Gastrocnemius medialis (tissue), 4 donors: ENCODE results near the gene RETN. TPM values are rescaled to one million over a fixed set of nuclear protein-coding genes. Genes with fewer than 3 reads are reported as not detected.

Experiments
- ATAC-seq, 2 donors: fragments of 150-250 bp; one replicate each; pipeline ENCODE4 v1.9.1; 2016
- DNase-seq, 2 donors: peaks; one replicate each; pipeline ENCODE4 v3.0.0-alpha.2; 2019
- H3K27ac ChIP-seq, 4 donors: fragments of 200-600 bp; sonication (generic); 1 replicate in 1 of 4; 2 replicates in 3 of 4; pipeline ENCODE4 v1.5.1; 2016 to 2018; ENCODE audit warnings: mild to moderate bottlenecking in 2 of 4, moderate library complexity in 1 of 4
- H3K27me3 ChIP-seq, 3 donors: fragments of 200-600 bp; sonication (generic) in 2 of 3; 1 replicate in 1 of 3; 2 replicates in 2 of 3; pipeline versions ENCODE4 v1.5.1 to v1.6.0; 2016 to 2019; ENCODE audit warnings: mild to moderate bottlenecking in 1 of 3, moderate library complexity in 1 of 3
- H3K36me3 ChIP-seq, 2 donors: fragments of 200-600 bp; sonication (generic) in 1 of 2; one replicate each; pipeline ENCODE4 v1.5.1; 2017 to 2018
- H3K4me1 ChIP-seq, 2 donors: fragments of 200-600 bp; sonication (generic) in 1 of 2; one replicate each; pipeline ENCODE4 v1.5.1; 2016 to 2017; ENCODE audit warnings: mild to moderate bottlenecking in 2 of 2
- H3K4me3 ChIP-seq, 4 donors: fragments of 200-600 bp; sonication (generic) in 3 of 4; 1 replicate in 1 of 4; 2 replicates in 3 of 4; pipeline ENCODE4 v1.5.1; 2016 to 2019; ENCODE audit warnings: mild to moderate bottlenecking in 2 of 4
- H3K9me3 ChIP-seq, 3 donors: fragments of 200-600 bp; sonication (generic) in 2 of 3; 1 replicate in 1 of 3; 2 replicates in 2 of 3; pipeline ENCODE4 v1.5.1; 2016 to 2019
- POLR2A ChIP-seq, 2 donors: fragments of 450-650 bp; IDR thresholded peaks; one replicate each; pipeline ENCODE4 v1.6.1; 2017; ENCODE audit warnings: antibody characterized with exemption in 2 of 2, mild to moderate bottlenecking in 2 of 2, moderate library complexity in 2 of 2
- in situ Hi-C, 4 donors: fragments of 200-750 bp; cut with MboI; loops; one replicate each; pipeline versions ENCODE4 v1.15.0 to v1.8.0; 2017; ENCODE audit warnings: low sequenced_read_pairs in 4 of 4
- intact Hi-C: fragments of 100-400 bp; cut with DNase I; formaldehyde crosslinking; loops from one replicate; pipeline ENCODE4 v1.15.1; 2023; ENCODE audit warnings: low total_unique reads
- total RNA-seq, 4 donors: library from RNA; depleted of rRNA; stranded (reverse); fragments of >200 nt; gene quantifications; one replicate each; pipeline versions ENCODE4 v1.1.0 to v1.2.3, GENCODE V29; 2016
- TF ChIP-seq, protein P1 (sequence below), 5 experiments: fragments of 450-650 bp in 3 of 5; fragments of 200-600 bp in 2 of 5; sonication (generic) in 2 of 5; IDR thresholded peaks in 4 of 5; conservative IDR thresholded peaks in 1 of 5; 1 replicate in 4 of 5; 2 replicates in 1 of 5; pipeline ENCODE4 v1.5.1; 2016 to 2019; ENCODE audit warnings: antibody characterized with exemption in 5 of 5, mild to moderate bottlenecking in 3 of 5, moderate library complexity in 3 of 5

The RETN gene
- total RNA-seq, 4 donors from 2014 or later, result 1.2 TPM; not detected in 3

DNA sequence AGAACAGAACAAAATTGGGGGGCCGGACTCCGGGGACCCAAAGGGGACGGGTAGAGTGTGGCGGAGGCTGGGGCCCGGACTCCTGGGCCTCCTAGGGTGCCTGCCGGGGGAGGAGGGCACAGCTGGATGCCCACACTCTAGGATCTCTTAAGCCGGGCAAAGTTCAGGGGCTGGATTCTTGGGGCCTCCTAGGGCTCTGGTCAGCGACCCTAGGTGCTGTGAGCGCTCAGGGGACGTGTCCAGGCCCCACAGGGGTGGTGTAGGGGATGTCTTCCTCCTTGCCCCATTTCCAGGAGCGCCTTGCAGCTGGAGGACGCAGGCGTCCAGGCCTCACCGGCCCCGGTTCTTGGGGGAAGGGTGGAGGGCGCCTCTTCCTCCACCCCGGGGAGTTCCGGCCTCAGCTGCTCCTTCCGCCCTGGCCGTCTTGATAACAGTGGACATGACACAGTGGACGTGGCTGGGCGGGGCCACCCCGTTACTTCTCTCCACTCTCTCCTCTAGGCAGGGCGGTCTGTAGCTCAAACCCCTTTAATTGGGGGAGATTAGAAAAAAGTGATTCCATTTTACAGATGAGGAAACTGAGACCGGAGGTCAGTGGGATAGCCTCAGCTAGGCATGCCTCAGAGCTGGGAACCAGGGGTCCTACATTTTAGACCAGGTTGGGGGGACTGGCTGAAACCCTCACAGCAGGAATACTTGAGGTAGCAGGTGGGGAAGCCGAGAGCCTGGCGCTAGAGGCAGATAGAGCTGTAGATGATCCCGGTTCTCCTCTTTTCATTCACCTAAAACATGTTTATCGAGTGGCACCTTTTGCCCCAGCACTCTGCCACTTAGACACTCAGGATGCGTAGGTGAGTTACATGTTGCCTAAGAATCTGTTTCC lies 31.2 kb upstream of the RETN start:
- ATAC-seq (no peak), DNase-seq (no peak)
- TF ChIP-seq, protein P1, sequence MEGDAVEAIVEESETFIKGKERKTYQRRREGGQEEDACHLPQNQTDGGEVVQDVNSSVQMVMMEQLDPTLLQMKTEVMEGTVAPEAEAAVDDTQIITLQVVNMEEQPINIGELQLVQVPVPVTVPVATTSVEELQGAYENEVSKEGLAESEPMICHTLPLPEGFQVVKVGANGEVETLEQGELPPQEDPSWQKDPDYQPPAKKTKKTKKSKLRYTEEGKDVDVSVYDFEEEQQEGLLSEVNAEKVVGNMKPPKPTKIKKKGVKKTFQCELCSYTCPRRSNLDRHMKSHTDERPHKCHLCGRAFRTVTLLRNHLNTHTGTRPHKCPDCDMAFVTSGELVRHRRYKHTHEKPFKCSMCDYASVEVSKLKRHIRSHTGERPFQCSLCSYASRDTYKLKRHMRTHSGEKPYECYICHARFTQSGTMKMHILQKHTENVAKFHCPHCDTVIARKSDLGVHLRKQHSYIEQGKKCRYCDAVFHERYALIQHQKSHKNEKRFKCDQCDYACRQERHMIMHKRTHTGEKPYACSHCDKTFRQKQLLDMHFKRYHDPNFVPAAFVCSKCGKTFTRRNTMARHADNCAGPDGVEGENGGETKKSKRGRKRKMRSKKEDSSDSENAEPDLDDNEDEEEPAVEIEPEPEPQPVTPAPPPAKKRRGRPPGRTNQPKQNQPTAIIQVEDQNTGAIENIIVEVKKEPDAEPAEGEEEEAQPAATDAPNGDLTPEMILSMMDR (IDR thresholded peaks at IDR 0.05 in 4 of 5, conservative IDR thresholded peaks at IDR 0.05 in 1 of 5), result no peak
- no peak for TF ChIP-seq POLR2A (IDR thresholded peaks at IDR 0.05)
- no peak overlapping the region for H3K27ac ChIP-seq
- in situ Hi-C loops (no loop called here), intact Hi-C loops (no loop called here)
- H3K27me3 ChIP-seq, result peaks cover 30 to 42% (median 32%) of the 10 kb centered on the region in 3 donors
- peak overlapping the region in 2 of 4 donors; percentile 6 to 33 for H3K4me3 ChIP-seq
- no peaks in the 10 kb centered on the region for H3K9me3 ChIP-seq
- H3K36me3 ChIP-seq, result no peaks in the 10 kb centered on the region
- H3K4me1 ChIP-seq, result peaks cover 0 to 3% of the 10 kb centered on the region in 2 donors

DNA sequence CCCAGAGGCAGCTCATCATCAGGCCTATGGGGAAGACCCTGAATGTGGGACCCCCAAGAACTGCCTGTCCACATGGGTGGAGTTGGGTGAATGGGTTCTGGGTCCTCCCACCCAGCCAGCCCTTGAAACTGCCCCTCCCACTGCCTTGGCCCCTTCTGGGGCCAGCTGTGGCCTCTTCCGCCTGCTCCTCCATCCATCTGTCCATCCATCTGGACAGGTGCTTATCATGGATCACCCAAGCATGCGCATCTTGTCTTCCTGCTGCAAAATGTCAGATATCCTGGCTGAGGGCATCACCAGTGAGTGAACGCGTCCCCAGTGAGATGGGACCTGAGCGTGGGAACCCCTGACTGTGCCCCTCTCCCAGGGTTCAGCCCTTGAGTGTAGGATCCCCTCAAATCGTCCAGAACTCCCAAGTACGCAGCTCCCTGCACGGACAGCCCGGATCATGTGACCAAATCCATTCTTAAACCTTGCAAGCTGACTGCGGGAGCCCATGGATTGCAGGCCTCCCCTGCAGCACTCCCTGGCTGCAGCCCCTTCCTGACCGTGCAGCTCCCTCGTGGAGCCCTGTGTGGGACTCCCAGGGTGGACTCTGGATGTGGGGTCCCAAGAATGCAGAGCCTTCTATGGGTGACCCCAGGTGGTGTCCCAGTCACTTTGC lies 29.9 kb upstream of the RETN start:
- in situ Hi-C loops, result no loop called here
- no peaks in the 10 kb centered on the region for H3K36me3 ChIP-seq
- H3K9me3 ChIP-seq, result no peaks in the 10 kb centered on the region
- intact Hi-C loops, result no loop called here
- TF ChIP-seq POLR2A (IDR thresholded peaks at IDR 0.05), result no peak
- TF ChIP-seq, protein P1 (IDR thresholded peaks at IDR 0.05 in 4 of 5, conservative IDR thresholded peaks at IDR 0.05 in 1 of 5), result no peak
- H3K4me1 ChIP-seq, result peaks cover 0 to 3% of the 10 kb centered on the region in 2 donors
- no peak overlapping the region for H3K27ac ChIP-seq
- ATAC-seq (no peak), DNase-seq (no peak)
- peaks cover 30 to 42% (median 32%) of the 10 kb centered on the region in 3 donors for H3K27me3 ChIP-seq
- no peak overlapping the region for H3K4me3 ChIP-seq

DNA sequence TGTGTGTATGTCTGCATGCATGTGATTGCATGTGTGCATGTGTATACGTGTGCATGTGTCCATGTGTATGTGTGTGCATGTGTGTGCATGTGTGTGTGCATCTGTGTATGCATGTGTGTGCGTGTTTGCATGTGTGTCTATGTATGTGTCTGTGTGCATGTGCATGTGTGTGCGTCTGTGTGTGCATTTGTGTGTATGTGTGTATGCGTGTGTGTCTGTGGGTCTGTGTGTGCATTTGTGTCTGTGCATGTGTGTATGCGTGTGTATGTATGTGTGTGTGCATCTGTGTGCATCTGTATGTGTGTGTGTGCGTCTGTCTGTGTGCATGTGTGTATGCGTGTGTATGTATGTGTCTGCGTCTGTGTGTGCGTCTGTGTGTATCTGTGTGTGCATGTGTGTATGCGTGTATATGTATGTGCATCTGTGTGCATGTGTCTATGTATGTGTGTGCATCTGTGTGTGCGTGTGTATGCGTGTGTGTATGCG lies 28.9 kb upstream of the RETN start:
- H3K4me1 ChIP-seq, result peaks cover 0 to 3% of the 10 kb centered on the region in 2 donors
- peaks cover 30 to 42% (median 32%) of the 10 kb centered on the region in 3 donors for H3K27me3 ChIP-seq
- no peak overlapping the region for H3K27ac ChIP-seq
- DNase-seq (no peak), ATAC-seq (no peak)
- no peak for TF ChIP-seq POLR2A (IDR thresholded peaks at IDR 0.05)
- TF ChIP-seq, protein P1 (IDR thresholded peaks at IDR 0.05 in 4 of 5, conservative IDR thresholded peaks at IDR 0.05 in 1 of 5), result no peak
- H3K36me3 ChIP-seq, result no peaks in the 10 kb centered on the region
- intact Hi-C loops (no loop called here), in situ Hi-C loops (no loop called here)
- H3K4me3 ChIP-seq, result no peak overlapping the region
- no peaks in the 10 kb centered on the region for H3K9me3 ChIP-seq

DNA sequence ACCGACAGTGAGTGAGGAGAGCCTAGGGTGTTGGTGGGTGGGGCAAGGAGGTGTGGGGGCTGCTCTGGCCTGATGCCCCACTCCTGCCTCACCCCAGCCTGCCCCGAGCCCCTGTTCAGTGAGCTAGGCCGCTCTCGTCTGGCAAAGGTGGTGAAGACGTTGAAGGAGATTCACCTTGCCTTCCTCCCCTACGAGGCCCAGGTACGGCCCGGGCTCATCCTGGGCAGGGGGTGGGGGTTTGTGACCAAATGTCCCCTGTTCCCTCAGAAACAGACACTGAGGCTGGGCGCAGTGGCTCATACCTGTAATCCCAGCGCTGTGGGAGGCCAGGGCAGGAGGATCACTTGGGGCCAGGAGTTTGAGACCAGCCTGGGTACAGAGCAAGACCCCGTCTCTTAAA lies 28.0 kb upstream of the RETN start:
- Histone ChIP-seq H3K27me3 (peaks cover 28 to 35% (median 29%) of the 10 kb centered on the region in 3 donors), H3K36me3 (no peaks in the 10 kb centered on the region), H3K4me1 (peaks cover 0 to under 1% of the 10 kb centered on the region in 2 donors), H3K27ac (no peak overlapping the region), H3K4me3 (no peak overlapping the region), H3K9me3 (no peaks in the 10 kb centered on the region)
- in situ Hi-C loops, result no loop called here
- no peak for TF ChIP-seq POLR2A (IDR thresholded peaks at IDR 0.05)
- TF ChIP-seq, protein P1 (IDR thresholded peaks at IDR 0.05 in 4 of 5, conservative IDR thresholded peaks at IDR 0.05 in 1 of 5), result no peak
- no peak for ATAC-seq
- intact Hi-C loops, result no loop called here
- no peak for DNase-seq
